Spleen (tissue), 7 donors: Measurements from ENCODE around the gene USB1.

ENCODE experiments used
- CTCF ChIP-seq, 11 experiments: fragments of 200-600 bp in 7 of 11; fragments of 450-650 bp in 4 of 11; sonication (generic) in 4 of 11; IDR thresholded peaks in 8 of 11; conservative IDR thresholded peaks in 3 of 11; 1 replicate in 7 of 11; 2 replicates in 4 of 11; pipeline versions ENCODE4 v1.4.0 to v1.8.0; 2016 to 2021; ENCODE audit warnings: antibody characterized with exemption in 11 of 11, inconsistent platforms in 4 of 11, mild to moderate bottlenecking in 1 of 11
- POLR2A ChIP-seq, 3 donors: fragments of 450-650 bp; IDR thresholded peaks; one replicate each; pipeline ENCODE4 v1.5.1; 2017; ENCODE audit warnings: antibody characterized with exemption in 3 of 3, mild to moderate bottlenecking in 1 of 3
- POLR2AphosphoS5 ChIP-seq, 3 donors: sonication (generic); formaldehyde crosslinking; IDR thresholded peaks; one replicate each; pipeline ENCODE4 v1.5.1; 2017; ENCODE audit warnings: antibody characterized with exemption in 3 of 3
- donor health status: DM: no; HTN: no; CAD: no; lungs with moderate emphysema.
- donor health status: DM: no; HTN: no; CAD: no.
- donor health status: DM: no; HTN: no; CAD: no.

GRCh38 chr16:57972306-57972705, 28.9 kb upstream of the USB1 start:
- TF ChIP-seq CTCF (IDR thresholded peaks at IDR 0.05 in 8 of 11, conservative IDR thresholded peaks at IDR 0.05 in 3 of 11) (no peak), POLR2A (IDR thresholded peaks at IDR 0.05) (no peak), POLR2AphosphoS5 (IDR thresholded peaks at IDR 0.05) (no peak)
